ENCODE data around the gene TTC16.

Gene TTC16
- 8.2 to 13.9 (median 11.0) reads per million in 4 donors for total RNA-seq

GRCh38 chr9:127715470-127716337, at the start of gene TTC16, which contains the start of gene PTRH1:
Gene TTC16, plus strand, starts transcription at chr9:127716079. Its CDS starts 67 bp downstream, at chr9:127716146.
Gene PTRH1, minus strand, starts transcription at chr9:127715663. Its CDS starts 24 bp downstream, at chr9:127715639.
- DNase-seq, result peak; percentile 89 to 97 (median 96)

GRCh38 chr9:127667127-127667844, 48.6 kb upstream of the TTC16 start:
- no peak for DNase-seq

GRCh38 chr9:127667906-127668305, 48.0 kb upstream of the TTC16 start:
- no peak for DNase-seq

GRCh38 chr9:127673234-127673633, 42.6 kb upstream of the TTC16 start:
- no peak for DNase-seq

- no peak for DNase-seq
These were observed 39.2 kb upstream of the TTC16 start for GRCh38 chr9:127676638-127677037.

- DNase-seq, result no peak
These were observed 36.4 kb upstream of the TTC16 start for GRCh38 chr9:127679506-127679905.

- no peak for DNase-seq
These were observed 35.7 kb upstream of the TTC16 start for GRCh38 chr9:127680226-127680625.

- DNase-seq, result no peak
These were observed 35.0 kb upstream of the TTC16 start for GRCh38 chr9:127680846-127681245.

GRCh38 chr9:127682351-127683136, 33.3 kb upstream of the TTC16 start:
- no peak for DNase-seq

GRCh38 chr9:127683723-127684122, 32.2 kb upstream of the TTC16 start:
- DNase-seq, result no peak

GRCh38 chr9:127684576-127684975, 31.3 kb upstream of the TTC16 start:
- no peak for DNase-seq

GRCh38 chr9:127686461-127687393, 29.2 kb upstream of the TTC16 start:
- no peak for DNase-seq

GRCh38 chr9:127689329-127690000, 26.4 kb upstream of the TTC16 start:
- DNase-seq, result no peak

- DNase-seq, result no peak
These were observed 25.1 kb upstream of the TTC16 start for GRCh38 chr9:127690735-127691134.

GRCh38 chr9:127692071-127692470, 23.8 kb upstream of the TTC16 start:
- DNase-seq, result no peak

GRCh38 chr9:127693143-127693542, 22.7 kb upstream of the TTC16 start:
- no peak for DNase-seq

GRCh38 chr9:127693697-127694096, 22.2 kb upstream of the TTC16 start:
- DNase-seq, result no peak

GRCh38 chr9:127694890-127695720, 20.8 kb upstream of the TTC16 start:
- no peak for DNase-seq

GRCh38 chr9:127697575-127697974, 18.3 kb upstream of the TTC16 start:
- DNase-seq, result no peak

- no peak for DNase-seq
These were observed 17.5 kb upstream of the TTC16 start for GRCh38 chr9:127698386-127698785.

Data from T-helper 1 cell (primary cell).